Endothelial cell of umbilical vein (primary cell): ENCODE results near the gene FANK1. TPM values are rescaled to one million over a fixed set of nuclear protein-coding genes. Genes with fewer than 3 reads are reported as not detected.

Experiments
- BruUV-seq: library from RNA; stranded (reverse); fragments of 400-500 nt; replicated peaks from 2 replicates; lab custom pipeline; 2021; lab: Mats Ljungman, UMichigan
- CTCF ChIA-PET: fragments of 300-600, 350-600 bp; sonication (Branson Sonifier 250); formaldehyde crosslinking; loops from one replicate; lab custom pipeline; 2021; ENCODE audit warnings: antibody characterized with exemption, inconsistent platforms; lab: Charles Lee
- POLR2A ChIA-PET: fragments of 300-600, 350-600 bp; sonication (Branson Sonifier 250); formaldehyde crosslinking; loops from one replicate; lab custom pipeline; 2021; ENCODE audit warnings: antibody characterized with exemption, inconsistent platforms; lab: Charles Lee
- DNase-seq: peaks from one replicate; pipeline ENCODE4 v3.0.0-alpha.2; 2011; ENCODE audit warnings: low read depth, low spot score
- FAIRE-seq: peaks from 2 replicates; lab custom pipeline; 2011; peaks lifted over from hg19 to GRCh38; lab: Jason Lieb, UNC
- H2AFZ ChIP-seq: 2 replicates; pipeline ENCODE4 v1.6.0; 2012; ENCODE audit warnings: low read depth, low read length, control low read depth, inconsistent platforms
- H3K27ac ChIP-seq: 2 replicates; pipeline ENCODE4 v1.5.1; 2011; ENCODE audit warnings: low read depth, mild to moderate bottlenecking, control low read depth, low read length, moderate library complexity; ENCODE audit not compliant: insufficient read depth
- H3K27me3 ChIP-seq, 2 experiments: 2 replicates each; pipeline versions ENCODE4 v1.6.0 to v1.6.1; 2011; ENCODE audit warnings: low read length in 2 of 2, mixed read lengths in 1 of 2; ENCODE audit not compliant: control insufficient read depth in 2 of 2, insufficient read depth in 2 of 2
- H3K36me3 ChIP-seq, 2 experiments: 2 replicates in 1 of 2; 3 replicates in 1 of 2; pipeline ENCODE4 v1.5.1; 2011; ENCODE audit warnings: low read length in 2 of 2, mild to moderate bottlenecking in 1 of 2, moderate library complexity in 1 of 2; ENCODE audit not compliant: control insufficient read depth in 2 of 2, insufficient read depth in 2 of 2; ENCODE audit errors: extremely low read depth in 1 of 2
- H3K4me1 ChIP-seq: 3 replicates; pipeline ENCODE4 v1.5.1; 2011; ENCODE audit warnings: mild to moderate bottlenecking, low read length; ENCODE audit not compliant: control insufficient read depth, insufficient read depth; ENCODE audit errors: extremely low read depth
- H3K4me2 ChIP-seq: 2 replicates; pipeline ENCODE4 v1.6.1; 2011; ENCODE audit warnings: low read length, control low read depth, mixed read lengths; ENCODE audit not compliant: insufficient read depth
- H3K4me3 ChIP-seq, 3 experiments: fragments of 200-600 bp in 1 of 3; sonication (generic), shearing (Covaris generic) in 1 of 3; replicated peaks in 1 of 3; 2 replicates each; pipeline ENCODE4 v1.5.1; 2011 to 2016; ENCODE audit warnings: control low read depth in 3 of 3, low read length in 3 of 3, mild to moderate bottlenecking in 2 of 3, inconsistent platforms in 1 of 3, low read depth in 1 of 3, moderate library complexity in 1 of 3; ENCODE audit not compliant: insufficient read depth in 1 of 3
- H3K79me2 ChIP-seq: 2 replicates; pipeline ENCODE4 v1.6.0; 2012; ENCODE audit warnings: low read length, inconsistent platforms; ENCODE audit not compliant: control insufficient read depth, insufficient read depth
- H3K9ac ChIP-seq: replicated peaks from 2 replicates; pipeline ENCODE3; 2011; ENCODE audit warnings: low read length, control low read depth; ENCODE audit not compliant: insufficient read depth; ENCODE audit errors: extremely low read depth
- H3K9me1 ChIP-seq: replicated peaks from 3 replicates; pipeline ENCODE4 v1.6.0; 2011; ENCODE audit warnings: mild to moderate bottlenecking, low read length; ENCODE audit not compliant: control insufficient read depth, insufficient read depth; ENCODE audit errors: extremely low read depth
- H3K9me3 ChIP-seq: replicated peaks from 2 replicates; pipeline ENCODE4 v1.5.1; 2012; ENCODE audit warnings: low read length, inconsistent platforms; ENCODE audit not compliant: control insufficient read depth, insufficient read depth
- H4K20me1 ChIP-seq: replicated peaks from 2 replicates; pipeline ENCODE3; 2011; ENCODE audit warnings: mild to moderate bottlenecking, low read length; ENCODE audit not compliant: control insufficient read depth, insufficient read depth; ENCODE audit errors: extremely low read depth
- CTCF ChIP-seq, 2 donors: IDR thresholded peaks; 1 replicate in 1 of 2; 2 replicates in 1 of 2; pipeline ENCODE4 v1.5.1; 2011; ENCODE audit warnings: low read length in 2 of 2, mild to moderate bottlenecking in 2 of 2, moderate library complexity in 2 of 2, control low read depth in 1 of 2, inconsistent platforms in 1 of 2, low read depth in 1 of 2; ENCODE audit not compliant: insufficient read depth in 1 of 2; ENCODE audit errors: extremely low read depth in 1 of 2
- EZH2 ChIP-seq: IDR thresholded peaks from 2 replicates; pipeline ENCODE4 v1.6.1; 2012; ENCODE audit warnings: borderline replicate concordance, low read depth, mild to moderate bottlenecking, moderate library complexity, low read length, inconsistent platforms; ENCODE audit not compliant: severe bottlenecking
- FOS ChIP-seq: IDR thresholded peaks from 2 replicates; pipeline ENCODE4 v1.6.1; 2011; ENCODE audit warnings: mild to moderate bottlenecking, low read length, moderate library complexity, borderline replicate concordance; ENCODE audit not compliant: insufficient read depth
- GATA2 ChIP-seq: IDR thresholded peaks from 2 replicates; pipeline ENCODE4 v1.7.0; 2011; ENCODE audit warnings: low read depth, mild to moderate bottlenecking, moderate library complexity, mixed read lengths, low read length; ENCODE audit not compliant: insufficient read length, insufficient read depth
- JUN ChIP-seq: IDR thresholded peaks from 2 replicates; pipeline ENCODE4 v1.6.1; 2011; ENCODE audit warnings: borderline replicate concordance, low read depth; ENCODE audit not compliant: insufficient read length, insufficient read depth
- MAX ChIP-seq: IDR thresholded peaks from 2 replicates; pipeline ENCODE4 v1.6.1; 2011; ENCODE audit not compliant: insufficient read depth, insufficient read length
- MYC ChIP-seq: IDR thresholded peaks from one replicate; pipeline ENCODE4 v1.6.1; 2011; ENCODE audit warnings: mild to moderate bottlenecking, low read depth, low read length
- POLR2A ChIP-seq: IDR thresholded peaks from 2 replicates; pipeline ENCODE4 v1.6.1; 2012; ENCODE audit warnings: low read depth, mild to moderate bottlenecking, control low read depth, low read length
- POLR2AphosphoS5 ChIP-seq: IDR thresholded peaks from 2 replicates; pipeline ENCODE4 v1.6.1; 2012; ENCODE audit warnings: low read depth, mild to moderate bottlenecking, control low read depth, low read length, moderate library complexity; ENCODE audit not compliant: insufficient read depth
- dilution Hi-C: fragments of 300-500 bp; cut with MboI; formaldehyde crosslinking; loops from one replicate; pipeline ENCODE4 v1.15.0; 2019; ENCODE audit warnings: low sequenced_read_pairs; ENCODE audit not compliant: extremely low pct_ligation_motif_present
- intact Hi-C: fragments of 100-400 bp; cut with micrococcal nuclease; formaldehyde crosslinking; loops from one replicate; pipeline ENCODE4 v1.10.0; 2022
- polyA plus RNA-seq, 4 experiments: library from polyadenylated mRNA; depleted of rRNA in 3 of 4; stranded (reverse) in 3 of 4; unstranded in 1 of 4; fragments of >200 nt; gene quantifications; 2 replicates each; pipeline versions ENCODE4 v1.2.1 to v1.2.3, GENCODE V29; 2011 to 2012; ENCODE audit warnings: missing spikeins in 1 of 4
- total RNA-seq: library from RNA; stranded (reverse); gene quantifications from 2 replicates; pipeline ENCODE4 v1.2.3, GENCODE V29; 2021

The FANK1 gene
- total and polyA plus RNA-seq, 2 donors (not counting 3 experiments of a cell fraction or from before 2014, with no cell fraction given), result 1.6 to 1.9 TPM

- no peaks in the 10 kb centered on the region for H3K36me3 ChIP-seq
- H2AFZ ChIP-seq, result no peak overlapping the region
- FAIRE-seq, result no peak
- no peaks in the 10 kb centered on the region for H4K20me1 ChIP-seq
- H3K9me3 ChIP-seq, result no peaks in the 10 kb centered on the region
- ChIA-PET CTCF (no interaction called here), POLR2A (no interaction called here)
- intact Hi-C loops, result no loop called here
- no TSS peak for BruUV-seq
- no peak overlapping the region for H3K27ac ChIP-seq
- no peak overlapping the region for H3K4me3 ChIP-seq
- H3K4me1 ChIP-seq, result no peaks in the 10 kb centered on the region
- no peak for DNase-seq
- H3K9me1 ChIP-seq, result no peaks in the 10 kb centered on the region
- no peak overlapping the region for H3K9ac ChIP-seq
- no peaks in the 10 kb centered on the region for H3K79me2 ChIP-seq
- TF ChIP-seq GATA2 (no peak), MAX (no peak), CTCF (IDR thresholded peaks at IDR 0.05; ENCODE audit: extremely low read depth in 1 of 2, insufficient read depth in 1 of 2, low read depth in 1 of 2, low read length in 2 of 2) (no peak), MYC (no peak), JUN (no peak), POLR2A (no peak), POLR2AphosphoS5 (no peak), EZH2 (no peak), FOS (no peak)
- peaks cover 0 to 2% of the 10 kb centered on the region in 2 experiments for H3K27me3 ChIP-seq
- dilution Hi-C loops, result no loop called here
- no peak overlapping the region for H3K4me2 ChIP-seq
Observed at GRCh38 chr10:125964558-125964957, 68.2 kb downstream of the FANK1 start.
